HepG2 (cell line): ENCODE data around the gene TULP4. TPM values are rescaled to one million over a fixed set of nuclear protein-coding genes. Genes with fewer than 3 reads are reported as not detected.
A peak's percentile ranks its signal among the peaks of the same experiment; 100 is the strongest.

Experiments
- ATAC-seq: fragments of 200-7000 bp; cut with Tn5 transposase; 3 replicates; pipeline ENCODE4 v1.9.1; 2020; ENCODE audit warnings: mild to moderate bottlenecking, moderate library complexity
- BruUV-seq: library from RNA; stranded (reverse); fragments of 400-500 nt; replicated peaks from 2 replicates; lab custom pipeline; 2021; lab: Mats Ljungman, UMichigan
- CTCF ChIA-PET: fragments of 300-600 bp; formaldehyde crosslinking; extraction: SDS; loops from one replicate; lab custom pipeline; 2021; ENCODE audit warnings: low total read pairs, inconsistent platforms, low intra/inter-chr PET ratio; lab: Yijun Ruan, JAX
- POLR2A ChIA-PET: fragments of 350-600 bp; sonication (Branson Sonifier 250); formaldehyde crosslinking; loops from one replicate; lab custom pipeline; 2020; ENCODE audit warnings: antibody characterized with exemption, inconsistent platforms; lab: Yijun Ruan, JAX
- DNase-seq: peaks from one replicate; pipeline ENCODE4 v3.0.0-alpha.2; 2015; ENCODE audit warnings: low spot score
- FAIRE-seq: peaks from 3 replicates; lab custom pipeline; 2011; peaks lifted over from hg19 to GRCh38; lab: Jason Lieb, UNC
- H2AFZ ChIP-seq: one replicate; pipeline ENCODE4 v1.6.1; 2011; ENCODE audit warnings: low read length, inconsistent platforms
- H3K27ac ChIP-seq: fragments of 300-600 bp; 3 replicates; pipeline ENCODE4 v1.8.0; 2011; ENCODE audit warnings: mixed run types, mild to moderate bottlenecking, mixed read lengths, low read length, inconsistent platforms; ENCODE audit not compliant: insufficient read depth; ENCODE audit errors: extremely low read length
- H3K27me3 ChIP-seq, 2 experiments: fragments of 200-600 bp in 1 of 2; 2 replicates in 1 of 2; 3 replicates in 1 of 2; pipeline versions ENCODE4 v1.6.0 to v1.8.0; 2011; ENCODE audit warnings: low read length in 2 of 2, mild to moderate bottlenecking in 2 of 2, moderate library complexity in 2 of 2, inconsistent platforms in 1 of 2; ENCODE audit not compliant: insufficient read depth in 2 of 2, control insufficient read depth in 1 of 2
- H3K36me3 ChIP-seq, 2 experiments: fragments of 200-600 bp in 1 of 2; replicated peaks in 1 of 2; 2 replicates in 1 of 2; 3 replicates in 1 of 2; pipeline versions ENCODE4 v1.5.1 to v1.8.0; 2011; ENCODE audit warnings: low read length in 2 of 2, inconsistent platforms in 1 of 2; ENCODE audit not compliant: insufficient read depth in 2 of 2, control insufficient read depth in 1 of 2
- H3K4me1 ChIP-seq: 2 replicates; pipeline ENCODE4 v1.5.1; 2012; ENCODE audit warnings: low read length, inconsistent platforms; ENCODE audit not compliant: insufficient read depth
- H3K4me2 ChIP-seq: 2 replicates; pipeline ENCODE4 v1.6.0; 2011; ENCODE audit warnings: low read depth, low read length, inconsistent platforms
- H3K4me3 ChIP-seq, 3 experiments: fragments of 200-600 bp in 1 of 3; sonication (generic), shearing (Covaris generic) in 1 of 3; replicated peaks in 1 of 3; 2 replicates each; pipeline ENCODE4 v1.5.1; 2011 to 2016; ENCODE audit warnings: low read length in 3 of 3, inconsistent platforms in 2 of 3, low read depth in 2 of 3, mild to moderate bottlenecking in 2 of 3, control low read depth in 1 of 3, mixed read lengths in 1 of 3; ENCODE audit not compliant: insufficient read depth in 1 of 3
- H3K79me2 ChIP-seq: one replicate; pipeline ENCODE4 v1.6.1; 2011; ENCODE audit warnings: low read length, inconsistent platforms; ENCODE audit not compliant: insufficient read depth
- H3K9ac ChIP-seq: 2 replicates; pipeline ENCODE4 v1.6.0; 2011; ENCODE audit warnings: mild to moderate bottlenecking, low read depth, low read length, inconsistent platforms; ENCODE audit not compliant: insufficient read depth
- H3K9me3 ChIP-seq: 2 replicates; pipeline ENCODE4 v1.5.1; 2012; ENCODE audit warnings: mild to moderate bottlenecking, low read length
- H4K20me1 ChIP-seq: 2 replicates; pipeline ENCODE4 v1.6.0; 2011; ENCODE audit warnings: inconsistent platforms, mild to moderate bottlenecking, low read length, moderate library complexity; ENCODE audit not compliant: insufficient read depth
- ARID5B ChIP-seq: IDR thresholded peaks from 2 replicates; pipeline ENCODE4 v1.4.0; 2020; ENCODE audit warnings: mild to moderate bottlenecking, missing genetic modification reagents
- CTCF ChIP-seq: sonication (generic); formaldehyde crosslinking; IDR thresholded peaks from 2 replicates; pipeline ENCODE4 v1.5.0; 2020; ENCODE audit warnings: mild to moderate bottlenecking, missing genetic modification reagents, moderate library complexity
- FOXK1 ChIP-seq: sonication (generic); formaldehyde crosslinking; IDR thresholded peaks from 2 replicates; pipeline ENCODE4 v1.4.0; 2020; ENCODE audit warnings: low read depth, missing genetic modification reagents, borderline replicate concordance
- HMG20B ChIP-seq: conservative IDR thresholded peaks from 2 replicates; pipeline ENCODE4 v1.6.1; 2016; ENCODE audit warnings: missing genetic modification reagents, missing compliant biosample characterization
- KMT2B ChIP-seq: IDR thresholded peaks from 2 replicates; pipeline ENCODE4 v1.6.1; 2016; ENCODE audit warnings: missing genetic modification reagents, missing compliant biosample characterization
- MAZ ChIP-seq, 2 experiments: sonication (generic) in 1 of 2; formaldehyde crosslinking in 1 of 2; IDR thresholded peaks; 2 replicates each; pipeline versions ENCODE4 v1.5.0 to v1.6.1; 2012 to 2020; ENCODE audit warnings: low read depth in 2 of 2, mild to moderate bottlenecking in 2 of 2, borderline replicate concordance in 1 of 2, improper control_type of control experiment in 1 of 2, low read length in 1 of 2, missing genetic modification reagents in 1 of 2, moderate library complexity in 1 of 2
- MED8 ChIP-seq: sonication (generic); formaldehyde crosslinking; IDR thresholded peaks from 2 replicates; pipeline ENCODE4 v1.8.1; 2023; ENCODE audit warnings: mild to moderate bottlenecking, missing genetic modification reagents; ENCODE audit not compliant: insufficient replicate concordance
- NCOA1 ChIP-seq: sonication (generic); formaldehyde crosslinking; IDR thresholded peaks from 2 replicates; pipeline ENCODE4 v1.9.0; 2021; ENCODE audit warnings: missing genetic modification reagents
- TMF1 ChIP-seq: sonication (generic); formaldehyde crosslinking; IDR thresholded peaks from 2 replicates; pipeline ENCODE4 v1.8.1; 2022; ENCODE audit warnings: low read depth, missing genetic modification reagents
- ZBTB33 ChIP-seq: sonication (generic); formaldehyde crosslinking; IDR thresholded peaks from 2 replicates; pipeline ENCODE4 v1.4.0; 2020; ENCODE audit warnings: missing genetic modification reagents
- ZNF124 ChIP-seq: sonication (generic); formaldehyde crosslinking; IDR thresholded peaks from 2 replicates; pipeline ENCODE4 v1.4.0; 2020; ENCODE audit warnings: missing genetic modification reagents
- ZNF33B ChIP-seq: sonication (generic); formaldehyde crosslinking; IDR thresholded peaks from 2 replicates; pipeline ENCODE4 v1.5.1; 2020; ENCODE audit warnings: mild to moderate bottlenecking, missing genetic modification reagents
- ZNF546 ChIP-seq: sonication (generic); formaldehyde crosslinking; conservative IDR thresholded peaks from 2 replicates; pipeline ENCODE4 v1.8.1; 2023; ENCODE audit warnings: mild to moderate bottlenecking, missing genetic modification reagents
- WGBS: methylation state at CpG from one replicate; pipeline ENCODE4 v1.1.6; 2017; ENCODE audit warnings: low lambda C conversion rate; 5-methylcytosine and 5-hydroxymethylcytosine counted together
- in situ Hi-C: cut with HindIII; loops from 2 replicates; pipeline ENCODE4 v1.10.0; 2017; ENCODE audit warnings: low pct_unique_long_range_greater_than_20kb; ENCODE audit not compliant: extremely low pct_ligation_motif_present
- intact Hi-C: fragments of 100-400 bp; cut with micrococcal nuclease; formaldehyde crosslinking; loops from one replicate; pipeline ENCODE4 v1.10.0; 2022; ENCODE audit not compliant: unreplicated experiment
- polyA plus RNA-seq, 8 experiments: library from polyadenylated mRNA; depleted of rRNA in 3 of 8; stranded (reverse) in 7 of 8; unstranded in 1 of 8; fragments of >200 nt; fragmentation: Illumina TruSeq in 4 of 8; extraction: Trizol in 4 of 8; gene quantifications; 2 replicates each; pipeline versions ENCODE4 v1.2.1 to v1.2.3, GENCODE V29; 2011 to 2016; ENCODE audit warnings: low read depth in 4 of 8, missing spikeins in 1 of 8, mixed read lengths in 1 of 8; ENCODE audit not compliant: insufficient read depth in 1 of 8
- total RNA-seq, 5 experiments: library from RNA; depleted of rRNA; stranded (reverse); fragments of >200 nt; fragmentation: Illumina TruSeq; extraction: Trizol; gene quantifications; 2 replicates each; pipeline ENCODE4 v1.2.3, GENCODE V29; 2016; ENCODE audit warnings: low read depth in 1 of 5

TULP4 gene
- total and polyA plus RNA-seq, 2 of the 13 experiments (the other 11 are each of a cell fraction or from before 2014, with no cell fraction given): 21.1 to 122 TPM

GRCh38 chr6:158545043-158545966, 233.0 kb downstream of the TULP4 start:
- intact Hi-C loops (no loop called here), in situ Hi-C loops (no loop called here)
- BruUV-seq: no TSS peak
- Histone ChIP-seq H3K27ac (peak overlapping the region; percentile 59), H3K9me3 (no peaks in the 10 kb centered on the region), H3K4me2 (peak overlapping the region; percentile 42), H2AFZ (no peak overlapping the region), H3K36me3 (no peaks in the 10 kb centered on the region; a peak in 1 of 5 replicates), H3K4me3 (no peak overlapping the region), H3K4me1 (peaks cover 86% of the 10 kb centered on the region), H4K20me1 (no peaks in the 10 kb centered on the region), H3K9ac (peak overlapping the region; percentile 17; the same call in 1 of the 2 replicates), H3K79me2 (no peaks in the 10 kb centered on the region), H3K27me3 (no peaks in the 10 kb centered on the region)
- ATAC-seq (peak; percentile 81), DNase-seq (peak; percentile 91), FAIRE-seq (peak; percentile 81)
- CTCF ChIA-PET: no interaction called here
- WGBS: 46% methylated on average over 29 of the region's 30 CpGs
- POLR2A ChIA-PET: interaction anchor here (1.1 to 2.1 kb wide), 6 partner anchors 8 to 27 kb away, joined by 3 to 12 read pairs (median 6); no protein-coding TSS in a partner anchor
- TF ChIP-seq CTCF (CRISPR knock-in tag) (0 out of 2 replicates have a peak, but pooled peaks have one; percentile 4), ARID5B (peak; percentile 94), MED8 (CRISPR knock-in tag) (peak; percentile 76), ZNF546 (no peak), ZNF33B (no peak), ZNF124 (CRISPR knock-in tag) (peak; percentile 55; the same call in 1 of the 2 replicates), NCOA1 (0 out of 2 replicates have a peak, but pooled peaks have one; percentile 16), ZBTB33 (CRISPR knock-in tag) (peak; percentile 99), HMG20B (CRISPR knock-in tag) (peak; percentile 79), KMT2B (CRISPR knock-in tag) (0 out of 2 replicates have a peak, but pooled peaks have one; percentile 32), FOXK1 (0 out of 2 replicates have a peak, but pooled peaks have one; percentile 51), TMF1 (CRISPR knock-in tag) (peak; percentile 76; the same call in 1 of the 2 replicates), MAZ (IDR thresholded peaks at IDR 0.05; ENCODE audit: borderline replicate concordance, low read depth, low read length) (no peak), MAZ (CRISPR knock-in tag; IDR thresholded peaks at IDR 0.05; ENCODE audit: low read depth) (0 out of 2 replicates have a peak, but pooled peaks have one; percentile 30)
